Neural cell (in vitro differentiated cells): Measurements from ENCODE around the gene ACTN4.

Experiments used
- EP300 ChIP-seq: fragments of 450-650 bp; conservative IDR thresholded peaks from 2 replicates; pipeline ENCODE4 v1.6.1; 2014; ENCODE audit warnings: antibody characterized with exemption, mild to moderate bottlenecking, moderate library complexity; ENCODE audit not compliant: poor library complexity, severe bottlenecking
- RAD21 ChIP-seq: fragments of 450-650 bp; conservative IDR thresholded peaks from 2 replicates; pipeline ENCODE4 v1.6.1; 2014; ENCODE audit warnings: antibody characterized with exemption, mild to moderate bottlenecking, moderate library complexity
- TAF1 ChIP-seq: IDR thresholded peaks from 2 replicates; pipeline ENCODE4 v1.6.1; 2012; ENCODE audit warnings: low read depth
- TF ChIP-seq, protein P1 (sequence below): fragments of 450-650 bp; IDR thresholded peaks from 2 replicates; pipeline ENCODE4 v1.5.1; 2014; ENCODE audit warnings: antibody characterized with exemption, mild to moderate bottlenecking, moderate library complexity; ENCODE audit not compliant: poor library complexity, severe bottlenecking
- TF ChIP-seq, protein P2 (sequence below): IDR thresholded peaks from 2 replicates; pipeline ENCODE4 v1.6.1; 2012; ENCODE audit warnings: borderline replicate concordance

DNA sequence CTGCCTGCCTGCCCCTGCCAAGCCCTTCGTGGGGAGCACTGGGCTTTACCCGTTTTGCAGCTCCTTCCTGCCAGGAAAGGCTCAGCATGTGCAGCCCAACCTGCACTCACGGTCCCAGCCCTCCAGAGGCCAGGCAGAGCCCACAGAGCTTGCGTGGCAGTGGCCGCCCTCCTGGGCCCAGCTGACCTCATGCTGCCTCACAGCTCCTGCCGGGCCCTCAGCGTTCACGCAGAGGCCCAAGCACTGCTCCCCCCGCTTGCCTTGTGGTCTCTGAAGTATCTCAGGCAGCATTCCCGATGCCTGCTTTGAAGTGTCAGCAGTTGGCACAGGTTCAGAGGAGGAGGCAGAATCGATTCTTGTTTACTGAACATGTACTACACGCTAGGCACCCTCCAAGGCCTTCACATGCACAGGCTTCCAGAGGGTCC lies 64.3 kb downstream of the ACTN4 start:
- TF ChIP-seq RAD21, result no peak
- TF ChIP-seq, protein P1, sequence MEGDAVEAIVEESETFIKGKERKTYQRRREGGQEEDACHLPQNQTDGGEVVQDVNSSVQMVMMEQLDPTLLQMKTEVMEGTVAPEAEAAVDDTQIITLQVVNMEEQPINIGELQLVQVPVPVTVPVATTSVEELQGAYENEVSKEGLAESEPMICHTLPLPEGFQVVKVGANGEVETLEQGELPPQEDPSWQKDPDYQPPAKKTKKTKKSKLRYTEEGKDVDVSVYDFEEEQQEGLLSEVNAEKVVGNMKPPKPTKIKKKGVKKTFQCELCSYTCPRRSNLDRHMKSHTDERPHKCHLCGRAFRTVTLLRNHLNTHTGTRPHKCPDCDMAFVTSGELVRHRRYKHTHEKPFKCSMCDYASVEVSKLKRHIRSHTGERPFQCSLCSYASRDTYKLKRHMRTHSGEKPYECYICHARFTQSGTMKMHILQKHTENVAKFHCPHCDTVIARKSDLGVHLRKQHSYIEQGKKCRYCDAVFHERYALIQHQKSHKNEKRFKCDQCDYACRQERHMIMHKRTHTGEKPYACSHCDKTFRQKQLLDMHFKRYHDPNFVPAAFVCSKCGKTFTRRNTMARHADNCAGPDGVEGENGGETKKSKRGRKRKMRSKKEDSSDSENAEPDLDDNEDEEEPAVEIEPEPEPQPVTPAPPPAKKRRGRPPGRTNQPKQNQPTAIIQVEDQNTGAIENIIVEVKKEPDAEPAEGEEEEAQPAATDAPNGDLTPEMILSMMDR, result no peak
- TF ChIP-seq TAF1, result no peak
- TF ChIP-seq EP300, result no peak
- TF ChIP-seq, protein P2, sequence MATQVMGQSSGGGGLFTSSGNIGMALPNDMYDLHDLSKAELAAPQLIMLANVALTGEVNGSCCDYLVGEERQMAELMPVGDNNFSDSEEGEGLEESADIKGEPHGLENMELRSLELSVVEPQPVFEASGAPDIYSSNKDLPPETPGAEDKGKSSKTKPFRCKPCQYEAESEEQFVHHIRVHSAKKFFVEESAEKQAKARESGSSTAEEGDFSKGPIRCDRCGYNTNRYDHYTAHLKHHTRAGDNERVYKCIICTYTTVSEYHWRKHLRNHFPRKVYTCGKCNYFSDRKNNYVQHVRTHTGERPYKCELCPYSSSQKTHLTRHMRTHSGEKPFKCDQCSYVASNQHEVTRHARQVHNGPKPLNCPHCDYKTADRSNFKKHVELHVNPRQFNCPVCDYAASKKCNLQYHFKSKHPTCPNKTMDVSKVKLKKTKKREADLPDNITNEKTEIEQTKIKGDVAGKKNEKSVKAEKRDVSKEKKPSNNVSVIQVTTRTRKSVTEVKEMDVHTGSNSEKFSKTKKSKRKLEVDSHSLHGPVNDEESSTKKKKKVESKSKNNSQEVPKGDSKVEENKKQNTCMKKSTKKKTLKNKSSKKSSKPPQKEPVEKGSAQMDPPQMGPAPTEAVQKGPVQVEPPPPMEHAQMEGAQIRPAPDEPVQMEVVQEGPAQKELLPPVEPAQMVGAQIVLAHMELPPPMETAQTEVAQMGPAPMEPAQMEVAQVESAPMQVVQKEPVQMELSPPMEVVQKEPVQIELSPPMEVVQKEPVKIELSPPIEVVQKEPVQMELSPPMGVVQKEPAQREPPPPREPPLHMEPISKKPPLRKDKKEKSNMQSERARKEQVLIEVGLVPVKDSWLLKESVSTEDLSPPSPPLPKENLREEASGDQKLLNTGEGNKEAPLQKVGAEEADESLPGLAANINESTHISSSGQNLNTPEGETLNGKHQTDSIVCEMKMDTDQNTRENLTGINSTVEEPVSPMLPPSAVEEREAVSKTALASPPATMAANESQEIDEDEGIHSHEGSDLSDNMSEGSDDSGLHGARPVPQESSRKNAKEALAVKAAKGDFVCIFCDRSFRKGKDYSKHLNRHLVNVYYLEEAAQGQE, result no peak
